ENCODE results near the gene PTPRF.

DNA sequence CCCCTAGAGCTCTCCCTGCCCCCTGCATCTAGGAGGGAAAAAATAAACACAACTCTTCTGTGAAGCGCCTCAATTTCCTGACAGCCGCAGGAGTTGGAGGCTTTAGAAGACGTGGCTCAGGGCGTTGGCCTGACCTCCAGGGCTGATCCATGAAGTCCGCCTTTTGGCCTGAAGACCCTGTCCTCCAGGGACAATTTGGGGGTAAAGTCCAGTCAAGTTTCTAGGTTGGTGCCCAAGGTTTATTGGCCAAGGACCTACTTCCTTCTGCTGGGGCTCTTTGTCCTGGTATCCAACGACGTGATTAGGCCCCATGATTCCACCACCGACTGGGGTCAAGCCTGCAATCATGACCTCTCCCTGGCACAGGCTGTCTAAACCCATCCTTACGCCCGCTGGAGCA lies 54.9 kb downstream of the PTPRF start:
- TF ChIP-seq, protein P1, sequence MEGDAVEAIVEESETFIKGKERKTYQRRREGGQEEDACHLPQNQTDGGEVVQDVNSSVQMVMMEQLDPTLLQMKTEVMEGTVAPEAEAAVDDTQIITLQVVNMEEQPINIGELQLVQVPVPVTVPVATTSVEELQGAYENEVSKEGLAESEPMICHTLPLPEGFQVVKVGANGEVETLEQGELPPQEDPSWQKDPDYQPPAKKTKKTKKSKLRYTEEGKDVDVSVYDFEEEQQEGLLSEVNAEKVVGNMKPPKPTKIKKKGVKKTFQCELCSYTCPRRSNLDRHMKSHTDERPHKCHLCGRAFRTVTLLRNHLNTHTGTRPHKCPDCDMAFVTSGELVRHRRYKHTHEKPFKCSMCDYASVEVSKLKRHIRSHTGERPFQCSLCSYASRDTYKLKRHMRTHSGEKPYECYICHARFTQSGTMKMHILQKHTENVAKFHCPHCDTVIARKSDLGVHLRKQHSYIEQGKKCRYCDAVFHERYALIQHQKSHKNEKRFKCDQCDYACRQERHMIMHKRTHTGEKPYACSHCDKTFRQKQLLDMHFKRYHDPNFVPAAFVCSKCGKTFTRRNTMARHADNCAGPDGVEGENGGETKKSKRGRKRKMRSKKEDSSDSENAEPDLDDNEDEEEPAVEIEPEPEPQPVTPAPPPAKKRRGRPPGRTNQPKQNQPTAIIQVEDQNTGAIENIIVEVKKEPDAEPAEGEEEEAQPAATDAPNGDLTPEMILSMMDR (IDR thresholded peaks at IDR 0.05; ENCODE audit: insufficient read depth, low read length, poor library complexity, severe bottlenecking): no peak
- no peak for TF ChIP-seq EZH2phosphoT487 (conservative IDR thresholded peaks at IDR 0.05; ENCODE audit: low read length)
